ENCODE data around the gene PTPRJ.

PTPRJ gene

GRCh38 chr11:48043111-48043990 is 63.0 kb downstream of the PTPRJ start:
- peak; percentile 4 for DNase-seq

- DNase-seq, result no peak
Measured at GRCh38 chr11:48043991-48044512, 63.7 kb downstream of the PTPRJ start.

GRCh38 chr11:48044577-48044976 is 64.2 kb downstream of the PTPRJ start:
- no peak for DNase-seq

- no peak for DNase-seq
Measured at GRCh38 chr11:48045536-48045935, 65.2 kb downstream of the PTPRJ start.

- DNase-seq, result no peak
Measured at GRCh38 chr11:48047616-48048015, 67.3 kb downstream of the PTPRJ start.

- no peak for DNase-seq
Measured at GRCh38 chr11:48049036-48049435, 68.7 kb downstream of the PTPRJ start.

GRCh38 chr11:48050304-48050703 is 69.9 kb downstream of the PTPRJ start:
- no peak for DNase-seq

GRCh38 chr11:48051217-48051830 is 71.0 kb downstream of the PTPRJ start:
- no peak for DNase-seq

- DNase-seq, result peak; percentile 3
Measured at GRCh38 chr11:48052183-48053044, 72.1 kb downstream of the PTPRJ start.

- DNase-seq, result no peak
Measured at GRCh38 chr11:48054994-48055291, 74.6 kb downstream of the PTPRJ start.

- DNase-seq, result peak; percentile 58
Measured at GRCh38 chr11:48055292-48056132, 75.2 kb downstream of the PTPRJ start.

- no peak for DNase-seq
Measured at GRCh38 chr11:48056325-48057183, 76.2 kb downstream of the PTPRJ start.

- no peak for DNase-seq
Measured at GRCh38 chr11:48058064-48058463, 77.7 kb downstream of the PTPRJ start.

- DNase-seq, result no peak
Measured at GRCh38 chr11:48058788-48059187, 78.4 kb downstream of the PTPRJ start.

GRCh38 chr11:48062649-48063048 is 82.3 kb downstream of the PTPRJ start:
- no peak for DNase-seq

GRCh38 chr11:48063424-48063978 is 83.1 kb downstream of the PTPRJ start:
- no peak for DNase-seq

- DNase-seq, result no peak
Measured at GRCh38 chr11:48064306-48064705, 83.9 kb downstream of the PTPRJ start.

GRCh38 chr11:48066881-48067800 is 86.8 kb downstream of the PTPRJ start:
- DNase-seq, result no peak

GRCh38 chr11:48073031-48073861 is 92.9 kb downstream of the PTPRJ start:
- no peak for DNase-seq
